GM21825 (cell line): ENCODE data around the gene ITGB5.
"Not testable (repeated sequence)": the region's sequence is repeated elsewhere in the genome, so short reads cannot be mapped to it uniquely, and the experiment has no call there.

ENCODE experiments used
- ATAC-seq: cut with Tn5 transposase; IDR thresholded peaks from one replicate; pipeline ENCODE4 v1.9.1; 2021; ENCODE audit warnings: mild to moderate bottlenecking, moderate library complexity; ENCODE audit not compliant: unreplicated experiment

ITGB5 gene

DNA sequence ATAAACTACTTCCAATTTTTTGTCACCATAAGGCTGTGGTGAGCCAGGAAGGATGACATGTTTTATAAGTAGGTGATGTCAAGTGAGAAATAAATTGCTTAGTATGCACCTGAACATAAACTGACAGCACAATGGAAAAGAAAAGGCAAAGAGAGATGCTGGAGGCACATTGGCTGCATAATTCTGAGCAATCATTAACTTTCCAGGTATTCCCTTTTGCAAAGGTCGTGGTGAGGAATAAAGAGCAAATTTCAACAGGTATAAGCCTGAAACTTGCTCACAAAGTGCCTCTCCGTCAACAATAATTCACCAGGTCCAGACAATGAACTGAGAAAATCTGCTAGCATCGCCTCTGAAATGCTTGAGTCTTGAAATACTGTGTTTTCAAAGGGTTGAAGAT is 48.2 kb downstream of the ITGB5 start:
- ATAC-seq: no peak

DNA sequence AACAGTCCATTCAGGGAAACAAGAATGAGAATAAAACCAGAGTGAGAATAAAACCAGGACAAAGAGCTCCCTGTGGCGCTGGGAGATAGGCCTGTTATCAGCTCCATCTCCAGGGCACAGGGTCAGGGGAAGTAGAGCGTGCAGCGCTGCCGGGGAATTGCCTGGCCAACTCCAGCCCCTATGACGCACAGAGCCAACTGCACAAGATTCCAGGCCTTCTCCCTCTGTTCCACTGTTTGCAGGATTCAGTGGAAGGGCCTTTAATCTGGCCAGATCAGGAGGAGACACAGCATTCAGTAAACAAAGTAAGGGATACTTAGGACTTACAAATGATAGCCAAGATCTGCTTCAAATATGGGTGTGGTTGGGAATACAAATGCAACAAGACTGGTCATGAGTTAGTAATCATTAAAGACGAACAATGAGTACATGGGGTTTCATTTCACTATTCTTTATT is 49.4 kb downstream of the ITGB5 start:
- ATAC-seq: no peak

DNA sequence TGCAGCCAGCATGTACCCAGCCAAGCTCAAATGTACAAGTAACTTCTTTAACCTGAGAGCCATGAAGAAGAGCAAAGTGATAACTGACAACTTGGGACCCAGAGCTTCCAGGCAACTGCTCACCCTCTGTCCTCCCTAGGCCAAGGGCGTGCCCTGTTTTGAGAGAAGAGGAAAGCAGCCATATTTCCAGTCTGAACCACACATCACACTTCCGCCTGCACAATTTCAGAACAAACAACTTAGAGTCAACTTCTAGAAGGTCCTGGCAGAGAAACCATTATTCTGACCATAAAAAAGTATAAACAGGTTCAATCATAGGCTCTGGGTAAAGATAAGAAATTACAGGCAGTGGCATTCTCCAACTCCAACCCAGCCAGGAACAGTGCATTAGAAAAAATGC is 50.1 kb downstream of the ITGB5 start:
- no peak for ATAC-seq

DNA sequence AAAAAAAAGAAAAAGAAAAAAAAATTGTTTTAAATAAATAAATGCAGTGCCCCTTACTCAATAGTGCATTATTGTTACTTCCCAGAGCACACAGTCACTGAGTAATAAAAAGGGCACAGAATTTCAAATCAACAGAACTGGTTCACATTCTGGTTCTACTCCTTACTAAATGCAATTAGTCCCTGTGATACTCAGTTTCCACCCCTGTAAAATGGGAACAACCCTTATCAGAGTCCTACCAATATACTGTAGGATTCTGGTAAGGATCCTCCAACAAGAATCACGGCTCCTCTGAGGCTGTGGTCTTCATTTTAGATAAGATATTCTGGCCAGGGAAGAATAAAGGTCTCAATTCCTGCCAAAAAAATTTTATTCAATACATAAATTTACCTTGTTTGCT is 50.7 kb downstream of the ITGB5 start:
- no peak for ATAC-seq

DNA sequence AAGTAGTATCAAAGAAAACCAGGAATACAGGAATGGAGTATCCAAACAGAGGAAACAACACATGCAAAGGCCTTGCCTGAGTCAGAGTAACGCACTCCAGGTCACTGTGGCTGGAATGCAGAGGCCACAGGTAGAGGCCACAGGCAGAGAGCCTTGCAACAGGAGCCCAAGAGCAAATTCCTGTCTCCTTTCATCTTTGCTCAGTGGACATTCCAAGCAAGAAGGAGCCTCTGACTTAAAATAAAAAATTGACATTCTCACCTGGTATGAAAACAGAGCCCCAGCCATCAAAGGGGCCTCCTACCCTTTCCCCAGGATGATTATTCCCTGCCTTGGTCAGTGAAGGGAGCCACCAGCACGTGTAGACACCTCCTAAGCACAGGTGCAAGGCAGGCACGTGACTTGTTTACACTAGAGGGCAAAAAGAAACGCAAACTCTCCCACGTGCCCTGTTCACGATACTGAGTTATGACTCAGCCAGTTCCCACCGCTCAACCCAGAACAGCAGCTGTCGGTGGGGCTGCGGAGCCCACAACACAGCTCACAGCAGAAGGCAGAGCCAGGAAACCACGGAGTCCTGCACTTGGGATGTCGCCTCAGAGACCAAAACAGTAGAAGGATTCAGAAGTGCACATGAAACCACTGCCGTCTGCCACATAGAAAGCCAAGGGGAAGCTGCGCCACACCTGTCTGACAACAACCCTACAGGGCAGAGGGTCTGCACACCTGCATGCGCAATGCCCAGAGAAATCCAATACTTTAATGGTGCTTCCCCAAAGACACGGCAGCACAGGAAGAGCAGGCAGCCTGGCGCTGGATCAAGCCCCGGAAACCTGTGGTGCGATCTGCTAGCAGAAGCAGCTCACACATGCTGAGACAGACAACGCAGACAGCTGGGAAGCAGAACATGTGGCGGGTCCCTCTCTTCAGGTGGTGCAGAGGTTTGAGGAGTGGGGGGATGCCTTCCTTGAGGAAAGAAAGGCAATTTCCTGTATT is 52.1 kb downstream of the ITGB5 start:
- ATAC-seq: peak; percentile 92

DNA sequence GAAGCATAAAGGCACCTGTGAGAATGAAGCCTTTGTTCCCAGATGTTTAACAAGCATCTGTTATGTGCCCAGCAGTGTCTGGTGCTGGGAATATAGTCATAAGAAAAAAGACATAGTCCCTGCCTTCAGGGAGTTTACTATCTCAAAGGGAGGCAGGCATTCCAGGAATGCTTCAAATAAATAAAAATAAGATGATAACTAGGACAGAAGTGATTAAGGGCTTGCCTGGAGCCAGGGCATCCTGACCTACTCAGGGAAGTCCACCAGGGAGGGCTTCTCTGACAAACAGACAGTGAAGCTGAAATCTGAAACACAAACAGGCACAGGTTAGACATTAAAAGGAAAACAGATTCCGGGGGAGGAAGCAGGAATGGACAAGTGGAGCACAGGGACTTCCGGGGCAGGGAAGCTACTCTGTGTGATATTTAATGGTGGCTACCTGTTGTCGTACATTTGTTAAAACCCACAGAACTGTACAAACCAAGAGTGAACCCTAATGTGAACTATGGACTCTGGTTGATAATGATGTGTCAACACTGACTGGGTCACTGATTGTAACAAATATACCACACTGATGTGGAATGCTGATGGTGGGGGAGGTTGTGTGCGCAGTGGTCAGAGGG is 53.3 kb downstream of the ITGB5 start:
- ATAC-seq: no peak

DNA sequence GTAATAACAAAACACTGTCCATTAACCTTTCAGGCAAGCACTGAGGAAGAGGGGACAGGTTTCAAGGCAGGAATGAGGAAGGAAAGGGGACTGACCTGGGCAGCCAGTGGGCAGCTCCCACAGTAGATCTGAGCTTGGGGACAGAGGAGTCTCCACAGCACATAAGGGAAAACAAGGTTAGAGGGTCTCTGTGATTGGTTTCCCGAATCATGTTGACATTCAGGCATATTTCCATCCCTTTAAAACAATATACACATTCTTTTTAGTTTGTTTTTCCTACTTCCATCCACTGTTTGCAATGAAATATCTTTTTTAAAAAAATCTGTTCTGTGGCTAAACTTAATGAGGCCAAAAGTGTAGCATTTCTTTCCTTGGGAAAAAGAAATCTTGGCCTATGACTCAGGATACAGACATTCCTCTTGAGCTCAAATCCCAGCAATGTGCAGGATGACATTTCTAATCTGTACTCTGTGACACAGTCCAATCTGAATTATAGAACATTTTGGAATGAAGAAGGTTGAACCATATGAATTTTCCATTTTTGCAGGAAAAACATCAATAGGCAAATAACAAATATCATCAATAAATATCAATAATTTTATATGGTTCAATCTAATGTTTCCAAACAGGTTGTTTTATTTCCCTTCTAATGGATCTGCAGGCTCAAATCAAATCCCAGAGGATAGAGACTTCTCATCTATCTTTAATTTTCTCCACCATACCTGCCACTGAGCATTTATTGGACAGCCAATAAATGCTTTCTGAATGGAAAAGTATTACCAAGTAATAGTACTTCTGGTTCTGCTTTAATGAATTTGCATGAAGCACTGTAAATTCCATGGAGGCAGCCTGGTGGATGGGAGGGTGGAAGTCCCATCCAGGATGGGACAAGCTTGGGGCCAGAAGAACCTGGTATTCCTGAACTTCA is 54.1 kb downstream of the ITGB5 start:
- no peak for ATAC-seq

DNA sequence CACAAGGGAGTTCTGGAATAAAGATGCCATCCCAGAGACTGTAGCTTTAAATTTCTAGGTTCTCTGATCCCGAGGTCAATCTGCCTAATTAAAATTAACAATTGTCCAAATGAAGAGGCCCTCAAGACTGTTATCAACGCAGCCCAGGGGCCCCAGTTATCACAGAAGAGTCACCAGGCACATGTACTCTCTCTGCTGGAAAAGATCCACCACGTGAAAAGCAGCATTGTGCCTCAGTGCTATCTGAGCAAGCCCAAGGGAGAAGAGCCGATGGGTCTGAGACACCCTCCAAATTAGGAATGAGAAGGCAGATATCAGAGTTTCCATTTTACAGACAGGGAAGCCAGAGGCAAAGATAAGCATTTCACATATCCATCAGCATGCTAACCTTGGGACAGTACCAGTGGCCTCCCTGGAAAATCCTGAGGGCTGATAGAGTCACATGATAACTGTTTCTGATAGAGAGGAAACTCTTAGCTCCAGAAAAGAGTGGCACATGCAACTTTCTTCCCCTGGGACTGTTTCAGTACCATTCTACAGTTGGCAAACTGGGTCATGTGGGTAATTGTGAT is 55.5 kb downstream of the ITGB5 start:
- ATAC-seq: no peak

DNA sequence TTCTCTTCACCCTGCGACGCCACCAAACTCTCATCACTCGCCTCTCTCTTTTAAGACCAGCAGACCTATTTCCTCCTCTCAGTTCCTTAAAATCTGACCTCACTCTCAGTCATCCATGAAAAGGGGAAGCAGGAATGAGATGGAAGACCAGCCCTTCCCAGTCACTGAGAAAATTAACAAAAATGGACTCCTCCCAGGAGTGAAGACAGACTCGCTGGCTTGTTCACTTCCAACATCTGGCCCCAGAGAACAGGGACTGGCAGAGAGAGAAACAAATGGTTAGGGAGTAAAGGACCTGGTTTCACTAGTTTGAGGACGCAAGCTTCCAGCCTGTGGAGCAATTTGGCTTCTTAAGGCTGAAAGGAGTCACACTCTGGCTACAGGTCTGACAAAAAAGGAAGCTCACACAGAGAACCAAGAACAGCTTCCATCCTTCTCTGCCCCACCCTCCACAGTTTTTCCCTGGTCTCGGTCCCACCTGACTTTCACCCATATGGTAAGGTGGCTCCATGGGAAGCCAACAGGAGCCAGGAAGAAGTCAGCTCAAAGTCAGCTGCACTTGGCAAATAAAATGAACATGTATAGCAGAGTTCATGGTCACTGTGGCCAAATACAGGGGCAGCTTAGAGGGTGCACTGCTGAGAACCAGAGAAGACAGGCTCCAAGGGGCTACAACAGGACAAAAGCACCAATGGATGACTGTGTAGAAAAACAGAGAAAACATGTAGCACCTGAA is 57.2 kb downstream of the ITGB5 start:
- no peak for ATAC-seq

DNA sequence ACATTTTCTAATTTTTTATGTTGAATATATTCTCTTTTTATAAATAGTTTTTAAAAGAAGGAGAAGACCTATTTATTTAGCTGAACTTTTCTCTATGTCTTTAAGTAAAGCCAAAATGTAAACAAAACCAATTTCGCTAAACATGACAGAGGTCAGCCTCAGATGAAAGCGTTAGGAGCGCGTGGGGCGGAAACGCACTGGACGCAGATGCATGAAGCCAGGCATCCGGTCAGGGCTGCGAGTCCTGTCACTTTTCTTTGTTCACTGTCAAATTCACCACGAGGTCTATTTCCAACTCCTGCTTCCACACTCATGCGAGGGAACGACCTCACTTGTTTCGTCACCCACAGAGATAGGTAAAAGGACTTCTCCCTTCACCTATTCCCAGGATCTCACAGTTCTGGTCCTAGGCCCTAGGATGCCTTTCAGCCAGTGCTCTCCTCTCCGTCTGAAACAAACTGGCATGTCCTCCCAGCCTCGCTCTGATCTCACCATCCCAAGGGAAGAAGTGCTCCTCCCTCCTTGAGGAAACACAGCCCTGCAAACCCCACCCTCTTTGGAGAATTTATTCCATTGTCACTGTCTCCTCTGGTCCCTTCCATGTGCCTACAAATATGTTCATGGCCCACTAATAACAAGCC is 57.9 kb downstream of the ITGB5 start:
- no peak for ATAC-seq

DNA sequence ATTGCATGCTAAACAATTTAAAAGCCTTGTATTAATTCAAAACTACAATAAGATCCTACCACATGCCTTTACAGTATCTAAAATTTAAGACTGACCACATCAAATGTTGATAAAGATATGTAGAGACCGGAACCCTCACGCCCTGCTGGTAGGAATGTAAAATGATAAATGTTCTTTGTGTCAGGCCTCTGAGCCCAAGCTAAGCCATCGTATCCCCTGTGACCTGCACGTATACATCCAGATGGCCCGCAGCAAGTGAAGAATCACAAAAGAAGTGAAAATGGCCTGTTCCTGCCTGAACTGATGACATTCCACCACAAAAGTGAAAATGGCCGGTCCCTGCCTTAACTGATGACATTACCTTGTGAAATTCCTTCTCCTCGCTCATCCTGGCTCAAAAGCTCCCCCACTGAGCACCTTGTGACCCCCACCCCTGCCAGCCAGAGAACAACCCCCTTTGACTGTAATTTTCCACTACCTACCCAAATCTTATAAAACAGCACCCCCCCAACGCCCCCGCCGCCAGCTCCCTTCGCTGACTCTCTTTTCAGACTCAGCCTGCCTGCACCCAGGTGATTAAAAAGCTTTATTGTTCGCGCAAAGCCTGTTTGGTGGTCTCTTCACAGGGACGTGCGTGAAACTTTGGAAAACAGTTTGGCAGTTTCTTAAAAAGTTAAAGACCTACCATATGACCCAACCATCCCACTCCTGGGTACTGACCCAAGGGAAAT is 59.5 kb downstream of the ITGB5 start:
- not testable (repeated sequence) for ATAC-seq

DNA sequence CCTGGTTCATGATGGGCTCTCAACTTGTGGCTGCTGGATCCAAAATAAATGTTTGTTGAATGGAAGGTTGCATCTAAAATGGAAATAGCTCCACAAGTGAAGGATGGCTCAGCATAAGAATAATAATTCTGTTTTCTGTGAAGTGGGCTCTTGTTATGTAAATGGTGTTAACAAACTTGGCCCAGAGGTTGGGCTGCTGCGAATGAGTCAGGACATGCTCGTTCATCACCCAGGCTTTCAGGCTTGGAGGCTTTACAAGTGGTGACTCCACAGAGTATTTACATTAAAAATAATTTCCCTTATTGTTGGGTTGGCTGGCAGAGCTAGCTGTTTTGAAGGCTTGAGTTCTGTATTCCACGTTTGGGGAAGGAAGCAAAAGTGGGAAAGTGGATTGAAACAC is 60.5 kb downstream of the ITGB5 start:
- ATAC-seq: no peak

DNA sequence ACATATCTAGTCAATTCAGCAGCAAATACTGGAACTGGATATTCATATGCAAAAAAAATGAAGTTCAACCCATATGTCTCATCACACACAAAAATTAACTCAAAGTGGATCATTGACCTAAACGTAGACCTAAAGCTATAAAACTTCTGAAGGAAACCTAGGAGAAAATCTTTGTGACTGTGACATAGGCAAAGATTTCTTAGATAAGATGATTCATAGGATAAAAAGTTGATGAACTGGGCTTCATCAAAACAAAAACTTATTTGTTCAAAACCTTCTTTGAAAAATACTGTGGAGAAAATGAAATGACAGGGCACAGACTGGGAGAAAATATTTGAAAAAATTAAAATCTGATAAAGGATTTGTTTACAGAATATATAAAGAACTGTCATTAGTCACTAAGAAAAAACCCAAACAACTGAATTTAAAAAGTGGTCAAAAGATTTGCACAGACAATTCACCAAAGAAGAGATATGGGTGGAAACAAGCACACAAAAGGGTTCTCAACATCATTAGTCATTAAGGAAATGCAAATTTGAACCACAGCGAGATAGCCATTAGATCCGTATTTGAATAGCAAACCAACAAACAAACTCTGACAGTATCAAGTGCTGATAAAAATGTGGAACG is 62.8 kb downstream of the ITGB5 start:
- ATAC-seq: no peak

DNA sequence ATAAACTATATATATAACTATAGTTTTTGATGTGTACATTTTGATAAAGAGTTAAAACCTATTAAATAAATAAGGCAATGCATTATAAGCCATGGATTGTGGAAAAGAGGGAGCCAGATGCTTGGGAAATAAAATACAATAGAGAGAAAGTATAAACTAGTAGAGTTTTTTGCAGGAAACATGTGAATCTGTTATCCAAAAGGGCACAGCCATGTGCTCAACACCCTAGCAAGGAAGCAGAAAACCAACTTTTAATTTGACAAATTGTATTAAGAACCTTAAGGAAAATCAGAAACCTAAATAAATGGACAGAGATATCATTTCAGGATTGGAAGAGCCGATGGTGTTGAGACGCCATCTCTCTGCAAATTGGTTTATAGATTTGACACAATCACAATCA is 63.5 kb downstream of the ITGB5 start:
- no peak for ATAC-seq

DNA sequence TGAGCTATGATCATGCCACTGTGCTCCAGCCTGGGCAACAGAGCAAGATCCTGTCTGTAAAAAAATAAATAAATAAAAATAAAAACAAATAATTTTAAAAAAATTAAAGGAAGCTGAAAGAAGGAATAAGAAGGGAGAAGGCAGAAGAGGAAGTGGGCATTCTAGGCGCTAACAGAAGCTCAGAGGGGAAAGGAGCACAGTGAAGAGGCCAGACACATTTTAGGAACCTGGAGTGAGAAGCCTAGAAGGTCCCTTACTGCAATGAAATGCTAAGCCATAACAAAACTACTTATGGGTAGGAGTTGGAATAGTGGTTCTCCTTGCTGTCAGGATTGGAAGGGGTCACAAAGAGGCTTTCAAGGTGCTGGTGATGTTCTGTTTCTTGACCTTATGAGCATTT is 64.0 kb downstream of the ITGB5 start:
- no peak for ATAC-seq

DNA sequence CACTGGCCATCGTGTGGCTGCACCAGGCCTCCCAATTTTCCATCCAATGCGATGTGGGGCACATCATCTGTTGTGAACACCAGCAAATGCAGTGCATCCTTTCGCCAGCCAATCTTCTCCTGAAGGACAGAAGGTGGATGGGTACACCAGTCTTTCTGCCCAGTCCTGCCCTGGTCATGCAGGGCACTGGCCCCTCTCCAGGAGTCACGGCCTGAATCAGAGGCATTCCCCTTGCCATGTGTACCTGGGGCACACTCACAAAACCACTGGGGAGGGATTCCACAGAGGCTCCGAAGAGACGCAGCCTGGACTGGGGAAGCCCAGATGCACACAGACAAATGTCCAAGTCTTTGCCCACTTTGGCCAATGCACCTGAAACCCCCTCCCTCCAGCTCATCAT is 65.8 kb downstream of the ITGB5 start:
- ATAC-seq: no peak

DNA sequence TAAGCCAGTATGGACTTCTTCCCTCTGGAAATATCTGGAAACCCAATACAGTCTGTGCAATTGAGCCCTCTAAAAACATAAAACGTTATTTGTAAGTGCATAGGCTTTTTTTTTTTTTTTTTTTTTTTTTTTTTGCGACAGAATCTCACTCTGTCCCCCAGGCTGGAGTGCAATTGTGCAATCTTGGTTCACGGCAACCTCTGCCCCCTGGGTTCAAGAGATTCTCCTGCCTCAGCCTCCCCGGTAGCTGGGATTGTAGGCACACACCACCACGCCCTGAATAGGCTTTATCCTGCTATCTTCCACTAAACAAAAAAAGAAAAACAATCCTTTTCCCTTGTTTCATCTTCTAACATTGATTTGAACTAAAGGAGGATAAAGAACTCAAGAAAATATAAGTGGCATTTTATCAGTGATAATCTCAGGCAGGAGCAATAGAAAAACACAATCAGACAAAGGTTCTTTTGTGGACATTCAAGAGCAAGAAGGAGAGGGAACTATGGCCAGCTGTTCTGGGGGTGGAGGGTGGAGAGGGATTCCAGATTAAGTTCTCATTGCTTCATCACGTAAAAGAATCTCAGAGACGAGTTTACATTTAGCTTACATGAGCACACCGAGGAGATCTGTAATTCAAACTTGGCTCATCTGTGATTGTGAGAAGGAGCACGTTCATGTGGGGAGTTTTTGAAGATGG is 68.6 kb downstream of the ITGB5 start:
- ATAC-seq: no peak

DNA sequence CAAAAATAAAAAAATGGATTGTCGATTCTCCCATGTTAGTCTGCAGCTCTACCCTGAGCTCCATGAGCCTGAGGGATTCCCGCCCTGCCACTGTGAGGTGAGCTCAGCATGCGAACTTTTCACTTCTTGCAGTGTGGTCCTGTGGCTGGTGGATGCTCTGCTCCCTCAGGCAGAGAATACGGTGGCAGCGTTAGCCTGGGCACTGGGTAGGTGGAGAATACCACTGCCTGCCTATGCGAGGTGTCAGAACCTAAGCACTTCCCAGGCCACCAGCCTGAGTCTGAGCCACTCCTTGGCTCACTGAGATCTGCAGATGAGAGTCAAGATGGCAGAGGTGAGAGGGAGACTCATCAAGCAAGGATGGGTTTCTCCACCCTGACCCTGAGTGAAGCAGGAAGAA is 70.1 kb downstream of the ITGB5 start:
- no peak for ATAC-seq
